Stimulated activated CD4-positive, alpha-beta T cell treated with anti-CD3 and anti-CD28 coated beads, Interleukin-4, amount 100 ng/mL, for 48 hours (primary cell): ENCODE results near the gene DYNC1I1.

Experiments used
- DNase-seq, 2 donors: peaks; one replicate each; pipeline ENCODE4 v3.0.0-alpha.2; 2020; ENCODE audit warnings: low read depth in 2 of 2

Gene DYNC1I1

GRCh38 chr7:96080027-96080426 lies 307.7 kb downstream of the DYNC1I1 start:
- DNase-seq, result no peak

- no peak for DNase-seq
Observed at GRCh38 chr7:96084881-96085553, 312.7 kb downstream of the DYNC1I1 start.

- no peak for DNase-seq
Observed at GRCh38 chr7:96085953-96086352, 313.6 kb downstream of the DYNC1I1 start.

- no peak for DNase-seq
Observed at GRCh38 chr7:96088579-96088978, 316.2 kb downstream of the DYNC1I1 start.

GRCh38 chr7:96089511-96089910 lies 317.2 kb downstream of the DYNC1I1 start:
- DNase-seq, result no peak

- no peak for DNase-seq
Observed at GRCh38 chr7:96090756-96091155, 318.4 kb downstream of the DYNC1I1 start.

GRCh38 chr7:96093435-96093834 lies 321.1 kb downstream of the DYNC1I1 start:
- DNase-seq, result no peak

GRCh38 chr7:96097835-96098234 lies 325.5 kb downstream of the DYNC1I1 start:
- DNase-seq, result no peak

GRCh38 chr7:96100737-96101136 lies 328.4 kb downstream of the DYNC1I1 start:
- no peak for DNase-seq

- DNase-seq, result no peak
Observed at GRCh38 chr7:96102096-96102811, 329.9 kb downstream of the DYNC1I1 start.

- no peak for DNase-seq
Observed at GRCh38 chr7:96104984-96105383, 332.6 kb downstream of the DYNC1I1 start.

- DNase-seq, result no peak
Observed at GRCh38 chr7:96111405-96111804, 339.1 kb downstream of the DYNC1I1 start.

- DNase-seq, result no peak
Observed at GRCh38 chr7:96114190-96114589, 341.8 kb downstream of the DYNC1I1 start.

GRCh38 chr7:96116173-96116572 lies 343.8 kb downstream of the DYNC1I1 start:
- DNase-seq, result no peak

GRCh38 chr7:96118449-96119001 lies 346.2 kb downstream of the DYNC1I1 start:
- no peak for DNase-seq

GRCh38 chr7:96120445-96121225 lies 348.3 kb downstream of the DYNC1I1 start:
- DNase-seq, result no peak

- no peak for DNase-seq
Observed at GRCh38 chr7:96121752-96122151, 349.4 kb downstream of the DYNC1I1 start.

GRCh38 chr7:96122746-96123145 lies 350.4 kb downstream of the DYNC1I1 start:
- DNase-seq, result no peak

GRCh38 chr7:96126382-96126781 lies 354.0 kb downstream of the DYNC1I1 start:
- no peak for DNase-seq

- DNase-seq, result no peak
Observed at GRCh38 chr7:96127746-96128145, 355.4 kb downstream of the DYNC1I1 start.

- no peak for DNase-seq
Observed at GRCh38 chr7:96131525-96131924, 359.2 kb downstream of the DYNC1I1 start.

GRCh38 chr7:96135241-96135640 lies 362.9 kb downstream of the DYNC1I1 start:
- no peak for DNase-seq
